ENCODE measurements around the gene PAFAH1B2. TPM values are rescaled to one million over a fixed set of nuclear protein-coding genes. Genes with fewer than 3 reads are reported as not detected.

Gene PAFAH1B2
- total and polyA plus RNA-seq, 2 of the 8 experiments (the other 6 are each of a cell fraction or from before 2014, with no cell fraction given) = 38.2 to 161 TPM

GRCh38 chr11:117146521-117146920 lies 2.4 kb downstream of the PAFAH1B2 start (continued):
- TF ChIP-seq, protein P1, sequence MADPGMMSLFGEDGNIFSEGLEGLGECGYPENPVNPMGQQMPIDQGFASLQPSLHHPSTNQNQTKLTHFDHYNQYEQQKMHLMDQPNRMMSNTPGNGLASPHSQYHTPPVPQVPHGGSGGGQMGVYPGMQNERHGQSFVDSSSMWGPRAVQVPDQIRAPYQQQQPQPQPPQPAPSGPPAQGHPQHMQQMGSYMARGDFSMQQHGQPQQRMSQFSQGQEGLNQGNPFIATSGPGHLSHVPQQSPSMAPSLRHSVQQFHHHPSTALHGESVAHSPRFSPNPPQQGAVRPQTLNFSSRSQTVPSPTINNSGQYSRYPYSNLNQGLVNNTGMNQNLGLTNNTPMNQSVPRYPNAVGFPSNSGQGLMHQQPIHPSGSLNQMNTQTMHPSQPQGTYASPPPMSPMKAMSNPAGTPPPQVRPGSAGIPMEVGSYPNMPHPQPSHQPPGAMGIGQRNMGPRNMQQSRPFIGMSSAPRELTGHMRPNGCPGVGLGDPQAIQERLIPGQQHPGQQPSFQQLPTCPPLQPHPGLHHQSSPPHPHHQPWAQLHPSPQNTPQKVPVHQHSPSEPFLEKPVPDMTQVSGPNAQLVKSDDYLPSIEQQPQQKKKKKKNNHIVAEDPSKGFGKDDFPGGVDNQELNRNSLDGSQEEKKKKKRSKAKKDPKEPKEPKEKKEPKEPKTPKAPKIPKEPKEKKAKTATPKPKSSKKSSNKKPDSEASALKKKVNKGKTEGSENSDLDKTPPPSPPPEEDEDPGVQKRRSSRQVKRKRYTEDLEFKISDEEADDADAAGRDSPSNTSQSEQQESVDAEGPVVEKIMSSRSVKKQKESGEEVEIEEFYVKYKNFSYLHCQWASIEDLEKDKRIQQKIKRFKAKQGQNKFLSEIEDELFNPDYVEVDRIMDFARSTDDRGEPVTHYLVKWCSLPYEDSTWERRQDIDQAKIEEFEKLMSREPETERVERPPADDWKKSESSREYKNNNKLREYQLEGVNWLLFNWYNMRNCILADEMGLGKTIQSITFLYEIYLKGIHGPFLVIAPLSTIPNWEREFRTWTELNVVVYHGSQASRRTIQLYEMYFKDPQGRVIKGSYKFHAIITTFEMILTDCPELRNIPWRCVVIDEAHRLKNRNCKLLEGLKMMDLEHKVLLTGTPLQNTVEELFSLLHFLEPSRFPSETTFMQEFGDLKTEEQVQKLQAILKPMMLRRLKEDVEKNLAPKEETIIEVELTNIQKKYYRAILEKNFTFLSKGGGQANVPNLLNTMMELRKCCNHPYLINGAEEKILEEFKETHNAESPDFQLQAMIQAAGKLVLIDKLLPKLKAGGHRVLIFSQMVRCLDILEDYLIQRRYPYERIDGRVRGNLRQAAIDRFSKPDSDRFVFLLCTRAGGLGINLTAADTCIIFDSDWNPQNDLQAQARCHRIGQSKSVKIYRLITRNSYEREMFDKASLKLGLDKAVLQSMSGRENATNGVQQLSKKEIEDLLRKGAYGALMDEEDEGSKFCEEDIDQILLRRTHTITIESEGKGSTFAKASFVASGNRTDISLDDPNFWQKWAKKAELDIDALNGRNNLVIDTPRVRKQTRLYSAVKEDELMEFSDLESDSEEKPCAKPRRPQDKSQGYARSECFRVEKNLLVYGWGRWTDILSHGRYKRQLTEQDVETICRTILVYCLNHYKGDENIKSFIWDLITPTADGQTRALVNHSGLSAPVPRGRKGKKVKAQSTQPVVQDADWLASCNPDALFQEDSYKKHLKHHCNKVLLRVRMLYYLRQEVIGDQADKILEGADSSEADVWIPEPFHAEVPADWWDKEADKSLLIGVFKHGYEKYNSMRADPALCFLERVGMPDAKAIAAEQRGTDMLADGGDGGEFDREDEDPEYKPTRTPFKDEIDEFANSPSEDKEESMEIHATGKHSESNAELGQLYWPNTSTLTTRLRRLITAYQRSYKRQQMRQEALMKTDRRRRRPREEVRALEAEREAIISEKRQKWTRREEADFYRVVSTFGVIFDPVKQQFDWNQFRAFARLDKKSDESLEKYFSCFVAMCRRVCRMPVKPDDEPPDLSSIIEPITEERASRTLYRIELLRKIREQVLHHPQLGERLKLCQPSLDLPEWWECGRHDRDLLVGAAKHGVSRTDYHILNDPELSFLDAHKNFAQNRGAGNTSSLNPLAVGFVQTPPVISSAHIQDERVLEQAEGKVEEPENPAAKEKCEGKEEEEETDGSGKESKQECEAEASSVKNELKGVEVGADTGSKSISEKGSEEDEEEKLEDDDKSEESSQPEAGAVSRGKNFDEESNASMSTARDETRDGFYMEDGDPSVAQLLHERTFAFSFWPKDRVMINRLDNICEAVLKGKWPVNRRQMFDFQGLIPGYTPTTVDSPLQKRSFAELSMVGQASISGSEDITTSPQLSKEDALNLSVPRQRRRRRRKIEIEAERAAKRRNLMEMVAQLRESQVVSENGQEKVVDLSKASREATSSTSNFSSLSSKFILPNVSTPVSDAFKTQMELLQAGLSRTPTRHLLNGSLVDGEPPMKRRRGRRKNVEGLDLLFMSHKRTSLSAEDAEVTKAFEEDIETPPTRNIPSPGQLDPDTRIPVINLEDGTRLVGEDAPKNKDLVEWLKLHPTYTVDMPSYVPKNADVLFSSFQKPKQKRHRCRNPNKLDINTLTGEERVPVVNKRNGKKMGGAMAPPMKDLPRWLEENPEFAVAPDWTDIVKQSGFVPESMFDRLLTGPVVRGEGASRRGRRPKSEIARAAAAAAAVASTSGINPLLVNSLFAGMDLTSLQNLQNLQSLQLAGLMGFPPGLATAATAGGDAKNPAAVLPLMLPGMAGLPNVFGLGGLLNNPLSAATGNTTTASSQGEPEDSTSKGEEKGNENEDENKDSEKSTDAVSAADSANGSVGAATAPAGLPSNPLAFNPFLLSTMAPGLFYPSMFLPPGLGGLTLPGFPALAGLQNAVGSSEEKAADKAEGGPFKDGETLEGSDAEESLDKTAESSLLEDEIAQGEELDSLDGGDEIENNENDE (IDR thresholded peaks at IDR 0.05; ENCODE audit: insufficient replicate concordance, low read length) = no peak
- TF ChIP-seq ZNF274 (IDR thresholded peaks at IDR 0.05; ENCODE audit: borderline replicate concordance, extremely low read depth, low read length) (no peak), CHD2 (IDR thresholded peaks at IDR 0.05; ENCODE audit: low read length) (no peak), BRCA1 (IDR thresholded peaks at IDR 0.05; ENCODE audit: low read depth, low read length) (no peak), BACH1 (IDR thresholded peaks at IDR 0.05; ENCODE audit: low read length) (no peak), BCL11A (IDR thresholded peaks at IDR 0.05; ENCODE audit: low read depth in 2 of 2, low read length in 2 of 2) (no peak), KDM1A (IDR thresholded peaks at IDR 0.05; ENCODE audit: borderline replicate concordance, low read length) (no peak), MAFK (IDR thresholded peaks at IDR 0.05; ENCODE audit: low read depth, low read length) (no peak), HDAC2 (IDR thresholded peaks at IDR 0.05; ENCODE audit: borderline replicate concordance in 1 of 2, low read depth in 2 of 2, low read length in 2 of 2) (no peak), CHD1 (IDR thresholded peaks at IDR 0.05; ENCODE audit: low read depth, low read length) (no peak)
- TF ChIP-seq, protein P2, sequence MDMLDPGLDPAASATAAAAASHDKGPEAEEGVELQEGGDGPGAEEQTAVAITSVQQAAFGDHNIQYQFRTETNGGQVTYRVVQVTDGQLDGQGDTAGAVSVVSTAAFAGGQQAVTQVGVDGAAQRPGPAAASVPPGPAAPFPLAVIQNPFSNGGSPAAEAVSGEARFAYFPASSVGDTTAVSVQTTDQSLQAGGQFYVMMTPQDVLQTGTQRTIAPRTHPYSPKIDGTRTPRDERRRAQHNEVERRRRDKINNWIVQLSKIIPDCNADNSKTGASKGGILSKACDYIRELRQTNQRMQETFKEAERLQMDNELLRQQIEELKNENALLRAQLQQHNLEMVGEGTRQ (IDR thresholded peaks at IDR 0.05; ENCODE audit: low read length) = no peak

All from H1 (cell line).